ENCODE results near the gene DCAF16.

- TF ChIP-seq CTCF (IDR thresholded peaks at IDR 0.05 in 2 of 3, conservative IDR thresholded peaks at IDR 0.05 in 1 of 3; ENCODE audit: control insufficient read depth in 2 of 3, extremely low read depth in 1 of 3, insufficient read depth in 1 of 3, low read depth in 3 of 3, low read length in 3 of 3) (no peak), BRCA1 (IDR thresholded peaks at IDR 0.05; ENCODE audit: low read depth, low read length) (no peak), NR2C2 (IDR thresholded peaks at IDR 0.05; ENCODE audit: borderline replicate concordance, control insufficient read depth, insufficient read length, low read depth) (no peak), CHD1 (IDR thresholded peaks at IDR 0.05; ENCODE audit: low read depth, low read length) (no peak), REST (IDR thresholded peaks at IDR 0.05; ENCODE audit: low read depth, low read length) (no peak), CREB1 (IDR thresholded peaks at IDR 0.05; ENCODE audit: low read depth) (no peak), E4F1 (IDR thresholded peaks at IDR 0.05; ENCODE audit: borderline replicate concordance, partially characterized antibody) (no peak), POLR2A (IDR thresholded peaks at IDR 0.05; ENCODE audit: low read depth, low read length) (no peak), FOXM1 (IDR thresholded peaks at IDR 0.05; ENCODE audit: low read depth, low read length) (no peak), KAT2A (conservative IDR thresholded peaks at IDR 0.05; ENCODE audit: control insufficient read depth, low read depth, low read length) (no peak), NBN (IDR thresholded peaks at IDR 0.05) (no peak), SREBF1 (IDR thresholded peaks at IDR 0.05; ENCODE audit: low read length) (no peak), CHD2 (IDR thresholded peaks at IDR 0.05; ENCODE audit: borderline replicate concordance, low read depth, low read length) (no peak)
Measured at GRCh38 chr4:17765514-17766286, 44.9 kb downstream of the DCAF16 start.

Measured in GM12878 (cell line).